MM.1S (cell line): ENCODE data around the gene INSC.

Source experiments
- DNase-seq: peaks from one replicate; pipeline ENCODE4 v3.0.0-alpha.2; 2015
- H2AFZ ChIP-seq: fragments of 300-600 bp; sonication (generic); 2 replicates; pipeline ENCODE4 v1.6.0; 2016; ENCODE audit warnings: antibody characterized with exemption, low read length
- H3F3A ChIP-seq: fragments of 300-600 bp; sonication (generic); 2 replicates; pipeline ENCODE4 v1.6.1; 2016; ENCODE audit warnings: mild to moderate bottlenecking, antibody characterized with exemption, low read length, moderate library complexity, mixed read lengths; ENCODE audit not compliant: insufficient read depth
- H3K27ac ChIP-seq: fragments of 300-600 bp; sonication (generic); 2 replicates; pipeline ENCODE4 v1.5.1; 2016; ENCODE audit warnings: mild to moderate bottlenecking, low read length
- H3K27me3 ChIP-seq: fragments of 300-600 bp; sonication (generic); replicated peaks from 2 replicates; pipeline ENCODE4 v1.6.0; 2016; ENCODE audit warnings: low read length; ENCODE audit not compliant: insufficient read depth
- H3K36me3 ChIP-seq: fragments of 300-600 bp; sonication (generic); replicated peaks from 2 replicates; pipeline ENCODE4 v1.6.1; 2016; ENCODE audit warnings: mild to moderate bottlenecking, low read length, mixed read lengths; ENCODE audit not compliant: insufficient read depth
- H3K4me1 ChIP-seq: fragments of 300-600 bp; sonication (generic); 2 replicates; pipeline ENCODE4 v1.6.1; 2016; ENCODE audit warnings: low read length, mixed read lengths
- H3K4me2 ChIP-seq: fragments of 300-600 bp; sonication (generic); 2 replicates; pipeline ENCODE4 v1.6.0; 2016; ENCODE audit warnings: low read depth, low read length
- H3K4me3 ChIP-seq: fragments of 300-600 bp; sonication (generic); 2 replicates; pipeline ENCODE4 v1.5.1; 2016; ENCODE audit warnings: low read length, mixed read lengths
- H3K79me2 ChIP-seq: fragments of 300-600 bp; sonication (generic); 2 replicates; pipeline ENCODE4 v1.6.1; 2016; ENCODE audit warnings: mixed run types, low read length, mixed read lengths
- H3K9ac ChIP-seq: fragments of 300-600 bp; sonication (generic); 2 replicates; pipeline ENCODE4 v1.6.1; 2016; ENCODE audit warnings: low read length, mixed read lengths
- H3K9me2 ChIP-seq: fragments of 300-600 bp; sonication (generic); replicated peaks from 2 replicates; pipeline ENCODE4 v1.6.1; 2016; ENCODE audit warnings: mild to moderate bottlenecking, low read length, mixed read lengths; ENCODE audit not compliant: insufficient read depth
- H3K9me3 ChIP-seq: fragments of 300-600 bp; sonication (generic); replicated peaks from 2 replicates; pipeline ENCODE4 v1.6.1; 2016; ENCODE audit warnings: mild to moderate bottlenecking, low read length, mixed read lengths; ENCODE audit not compliant: insufficient read depth
- H4K20me1 ChIP-seq: fragments of 300-600 bp; sonication (generic); 2 replicates; pipeline ENCODE4 v1.6.1; 2016; ENCODE audit warnings: mild to moderate bottlenecking, low read length, moderate library complexity, mixed read lengths; ENCODE audit not compliant: insufficient read depth
- CTCF ChIP-seq: fragments of 300-600 bp; sonication (generic); IDR thresholded peaks from 2 replicates; pipeline ENCODE4 v1.5.1; 2016; ENCODE audit warnings: antibody characterized with exemption, low read length, mixed read lengths
- EZH2 ChIP-seq: fragments of 300-600 bp; sonication (generic); optimal IDR thresholded peaks from 2 replicates; pipeline ENCODE3; 2017; ENCODE audit warnings: low read depth, mild to moderate bottlenecking, antibody characterized with exemption, low read length, mixed read lengths
- EZH2phosphoT487 ChIP-seq: fragments of 300-600 bp; sonication (generic); IDR thresholded peaks from 2 replicates; pipeline ENCODE4 v1.6.1; 2018; ENCODE audit warnings: antibody characterized with exemption, low read length

Gene INSC

GRCh38 chr11:15139958-15140659, 25.4 kb downstream of the INSC start:
- no peaks in the 10 kb centered on the region for H3K4me1 ChIP-seq
- H3K27me3 ChIP-seq, result no peaks in the 10 kb centered on the region
- no peak overlapping the region for H3K4me3 ChIP-seq
- no peak overlapping the region for H3K4me2 ChIP-seq
- no peak overlapping the region for H2AFZ ChIP-seq
- no peaks in the 10 kb centered on the region for H3F3A ChIP-seq
- no peak overlapping the region for H3K27ac ChIP-seq
- H3K79me2 ChIP-seq, result no peaks in the 10 kb centered on the region
- TF ChIP-seq EZH2 (no peak), CTCF (no peak), EZH2phosphoT487 (no peak)
- no peak for DNase-seq
- H3K9me3 ChIP-seq, result no peaks in the 10 kb centered on the region
- H4K20me1 ChIP-seq, result no peaks in the 10 kb centered on the region
- no peaks in the 10 kb centered on the region for H3K36me3 ChIP-seq
- H3K9me2 ChIP-seq, result no peaks in the 10 kb centered on the region
- no peak overlapping the region for H3K9ac ChIP-seq

- Histone ChIP-seq H3K27me3 (no peaks in the 10 kb centered on the region), H3K9ac (no peak overlapping the region), H2AFZ (no peak overlapping the region), H3F3A (no peaks in the 10 kb centered on the region), H3K79me2 (no peaks in the 10 kb centered on the region), H3K4me3 (no peak overlapping the region), H3K9me3 (no peaks in the 10 kb centered on the region), H3K9me2 (no peaks in the 10 kb centered on the region), H3K36me3 (no peaks in the 10 kb centered on the region), H3K27ac (no peak overlapping the region), H3K4me1 (no peaks in the 10 kb centered on the region), H4K20me1 (no peaks in the 10 kb centered on the region), H3K4me2 (no peak overlapping the region)
- TF ChIP-seq EZH2phosphoT487 (no peak), EZH2 (no peak), CTCF (no peak)
- no peak for DNase-seq
These were observed 26.7 kb downstream of the INSC start for GRCh38 chr11:15141381-15141780.

GRCh38 chr11:15142838-15143237, 28.1 kb downstream of the INSC start:
- DNase-seq, result no peak

More at GRCh38 chr11:15142838-15143237, 28.1 kb downstream of the INSC start:
- Histone ChIP-seq H3F3A (no peaks in the 10 kb centered on the region), H3K4me3 (no peak overlapping the region), H3K36me3 (no peaks in the 10 kb centered on the region), H3K9me3 (no peaks in the 10 kb centered on the region), H3K79me2 (no peaks in the 10 kb centered on the region), H3K4me2 (no peak overlapping the region), H4K20me1 (no peaks in the 10 kb centered on the region), H3K9ac (no peak overlapping the region), H3K4me1 (no peaks in the 10 kb centered on the region), H3K9me2 (no peaks in the 10 kb centered on the region), H3K27ac (no peak overlapping the region), H2AFZ (no peak overlapping the region), H3K27me3 (no peaks in the 10 kb centered on the region)
- no peak for TF ChIP-seq CTCF
- no peak for TF ChIP-seq EZH2
- TF ChIP-seq EZH2phosphoT487, result no peak
